ENCODE measurements around the gene GABBR2. TPM values are rescaled to one million over a fixed set of nuclear protein-coding genes. Genes with fewer than 3 reads are reported as not detected.

Gene GABBR2
- total RNA-seq, 1 donor from 2014 or later = 6.4 TPM

DNA sequence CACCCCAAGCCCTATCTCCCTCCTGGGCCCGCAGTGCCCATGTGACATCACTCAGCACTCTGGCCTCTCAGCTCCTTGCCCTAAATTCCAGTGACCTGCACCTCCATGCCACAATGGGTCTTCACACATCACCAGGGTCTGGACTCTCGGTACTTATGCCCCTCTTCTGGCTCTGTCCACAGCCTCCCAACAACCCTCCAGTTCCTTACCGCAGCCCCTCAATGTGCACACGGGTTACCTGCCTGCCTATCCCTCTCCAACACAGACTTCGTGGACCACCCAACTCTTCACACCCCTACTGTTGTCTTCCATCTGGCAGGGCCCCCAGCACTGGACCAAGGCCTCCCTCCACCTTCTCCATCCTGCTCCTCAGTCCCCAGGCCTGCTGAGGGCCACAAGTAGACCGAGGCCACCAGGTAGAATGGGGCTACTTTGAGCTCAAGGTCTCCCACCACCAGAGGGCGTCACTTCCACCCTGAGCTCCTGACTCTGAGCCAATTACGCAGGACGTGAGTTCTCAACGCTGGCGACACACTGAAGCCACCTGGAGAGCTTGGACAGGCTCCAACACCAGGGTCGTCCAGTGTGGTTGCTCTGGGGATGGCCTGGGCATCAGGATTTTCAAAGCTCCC, 172.1 kb downstream of the GABBR2 start:
- H3K4me3 Mint-ChIP-seq = no peak overlapping the region
- no peaks in the 10 kb centered on the region for H3K4me1 Mint-ChIP-seq (ENCODE audit: unreplicated experiment)
- DNase-seq (ENCODE audit: extremely low spot score, unreplicated experiment) = no peak
- no peaks in the 10 kb centered on the region for H3K9me3 Mint-ChIP-seq
- TF ChIP-seq, protein P1, sequence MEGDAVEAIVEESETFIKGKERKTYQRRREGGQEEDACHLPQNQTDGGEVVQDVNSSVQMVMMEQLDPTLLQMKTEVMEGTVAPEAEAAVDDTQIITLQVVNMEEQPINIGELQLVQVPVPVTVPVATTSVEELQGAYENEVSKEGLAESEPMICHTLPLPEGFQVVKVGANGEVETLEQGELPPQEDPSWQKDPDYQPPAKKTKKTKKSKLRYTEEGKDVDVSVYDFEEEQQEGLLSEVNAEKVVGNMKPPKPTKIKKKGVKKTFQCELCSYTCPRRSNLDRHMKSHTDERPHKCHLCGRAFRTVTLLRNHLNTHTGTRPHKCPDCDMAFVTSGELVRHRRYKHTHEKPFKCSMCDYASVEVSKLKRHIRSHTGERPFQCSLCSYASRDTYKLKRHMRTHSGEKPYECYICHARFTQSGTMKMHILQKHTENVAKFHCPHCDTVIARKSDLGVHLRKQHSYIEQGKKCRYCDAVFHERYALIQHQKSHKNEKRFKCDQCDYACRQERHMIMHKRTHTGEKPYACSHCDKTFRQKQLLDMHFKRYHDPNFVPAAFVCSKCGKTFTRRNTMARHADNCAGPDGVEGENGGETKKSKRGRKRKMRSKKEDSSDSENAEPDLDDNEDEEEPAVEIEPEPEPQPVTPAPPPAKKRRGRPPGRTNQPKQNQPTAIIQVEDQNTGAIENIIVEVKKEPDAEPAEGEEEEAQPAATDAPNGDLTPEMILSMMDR (conservative IDR thresholded peaks at IDR 0.05) = peak; percentile 45
- H3K27me3 Mint-ChIP-seq = peaks cover 18% of the 10 kb centered on the region
- H3K36me3 Mint-ChIP-seq = no peaks in the 10 kb centered on the region
- H3K27ac Mint-ChIP-seq = no peak overlapping the region

DNA sequence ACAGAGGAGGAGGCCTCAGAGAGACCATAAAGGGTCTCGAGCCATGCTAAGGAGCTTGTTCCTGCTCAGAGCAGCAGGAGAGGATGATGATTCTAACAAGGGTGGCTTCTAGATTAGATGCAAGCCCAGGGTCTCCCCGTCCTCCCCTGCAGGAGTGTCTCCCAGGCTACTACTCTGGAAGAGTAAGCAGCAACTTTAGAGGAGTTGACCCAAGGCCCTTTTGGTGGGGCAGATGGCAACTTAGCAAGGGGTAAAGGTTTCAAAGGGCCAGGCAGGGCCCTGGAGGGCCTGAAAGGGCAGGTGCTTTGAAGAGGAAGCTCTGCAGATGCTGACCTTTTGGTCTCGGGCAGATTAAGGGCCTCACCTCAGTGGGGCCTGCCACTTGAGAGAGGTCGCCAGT, 174.9 kb downstream of the GABBR2 start:
- TF ChIP-seq, protein P1 (conservative IDR thresholded peaks at IDR 0.05) = no peak

DNA sequence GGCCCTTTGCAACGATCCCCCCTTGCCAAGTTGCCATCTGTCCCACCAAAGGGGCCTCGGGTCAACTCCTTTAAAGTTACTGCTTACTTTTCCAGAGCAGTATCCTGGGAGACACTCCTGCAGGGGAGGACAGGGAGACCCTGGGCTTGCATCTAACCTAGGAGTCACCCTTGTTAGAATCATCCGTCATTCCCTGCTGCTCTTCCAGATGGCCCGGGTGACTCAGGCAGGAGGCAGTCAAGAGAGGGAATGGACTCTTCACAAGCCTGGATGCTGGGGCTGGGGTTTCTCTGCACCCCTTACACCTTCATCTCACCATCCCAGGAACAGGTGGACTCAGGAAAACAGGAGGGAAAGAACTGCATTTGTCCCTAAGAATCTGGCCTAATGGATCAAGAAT, 175.6 kb downstream of the GABBR2 start:
- Mint-ChIP-seq H3K27me3 (peaks cover 9% of the 10 kb centered on the region), H3K4me1 (ENCODE audit: unreplicated experiment) (no peaks in the 10 kb centered on the region), H3K9me3 (no peaks in the 10 kb centered on the region), H3K4me3 (no peak overlapping the region), H3K36me3 (no peaks in the 10 kb centered on the region), H3K27ac (no peak overlapping the region)
- TF ChIP-seq, protein P1 (conservative IDR thresholded peaks at IDR 0.05) = no peak
- DNase-seq (ENCODE audit: extremely low spot score, unreplicated experiment) = no peak

More for the DNA sequence above, 174.9 kb downstream of the GABBR2 start:
- no peak overlapping the region for H3K27ac Mint-ChIP-seq
- H3K4me3 Mint-ChIP-seq = no peak overlapping the region
- H3K4me1 Mint-ChIP-seq (ENCODE audit: unreplicated experiment) = no peaks in the 10 kb centered on the region
- H3K36me3 Mint-ChIP-seq = no peaks in the 10 kb centered on the region
- peaks cover 9% of the 10 kb centered on the region for H3K27me3 Mint-ChIP-seq
- no peak for DNase-seq (ENCODE audit: extremely low spot score, unreplicated experiment)
- no peaks in the 10 kb centered on the region for H3K9me3 Mint-ChIP-seq

DNA sequence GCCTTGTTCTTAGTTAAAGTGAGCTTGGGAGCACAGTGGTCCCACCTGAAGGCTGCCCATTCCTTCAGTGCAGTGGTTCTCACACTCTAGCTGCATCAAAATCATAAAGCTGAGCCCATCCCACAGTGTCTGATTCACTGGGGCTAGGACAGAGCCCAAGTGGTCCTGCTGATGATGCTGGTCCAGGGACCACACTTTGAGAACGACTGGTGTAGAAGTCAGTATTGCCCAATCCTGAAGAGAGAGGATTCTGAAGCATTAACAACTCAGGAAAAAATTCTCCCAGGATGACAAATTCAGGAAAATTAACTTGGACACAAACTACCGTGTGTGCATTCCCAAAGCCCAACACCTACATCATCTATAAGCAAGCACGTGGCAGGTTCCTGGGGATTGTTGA, 176.2 kb downstream of the GABBR2 start:
- H3K36me3 Mint-ChIP-seq = no peaks in the 10 kb centered on the region
- H3K27me3 Mint-ChIP-seq = peaks cover 9% of the 10 kb centered on the region
- no peaks in the 10 kb centered on the region for H3K9me3 Mint-ChIP-seq
- no peak for DNase-seq (ENCODE audit: extremely low spot score, unreplicated experiment)
- no peak overlapping the region for H3K4me3 Mint-ChIP-seq
- no peak overlapping the region for H3K27ac Mint-ChIP-seq
- TF ChIP-seq, protein P1 (conservative IDR thresholded peaks at IDR 0.05) = no peak
- no peaks in the 10 kb centered on the region for H3K4me1 Mint-ChIP-seq (ENCODE audit: unreplicated experiment)

DNA sequence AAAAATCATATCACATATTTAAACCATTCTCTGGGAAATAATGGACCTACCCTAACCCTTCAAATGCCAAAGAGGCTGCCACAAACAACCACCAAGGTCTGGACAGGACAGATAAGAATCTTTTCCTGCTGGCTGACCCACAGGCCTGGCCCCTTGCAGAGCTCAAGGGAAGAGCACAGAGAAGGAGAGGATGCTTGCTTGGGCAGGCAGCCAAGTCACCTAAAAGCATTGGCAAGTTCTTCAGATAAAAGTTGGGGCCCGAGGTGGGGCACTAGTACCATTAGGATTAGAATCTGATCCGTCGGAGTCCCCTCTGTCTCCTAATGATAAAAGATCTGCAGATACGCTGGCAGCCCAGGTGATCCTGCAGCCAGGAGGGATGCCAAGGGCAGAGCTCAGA, 176.6 kb downstream of the GABBR2 start:
- no peaks in the 10 kb centered on the region for H3K36me3 Mint-ChIP-seq

More for the DNA sequence above, 176.6 kb downstream of the GABBR2 start:
- H3K9me3 Mint-ChIP-seq = no peaks in the 10 kb centered on the region
- H3K4me1 Mint-ChIP-seq (ENCODE audit: unreplicated experiment) = no peaks in the 10 kb centered on the region
- no peak for DNase-seq (ENCODE audit: extremely low spot score, unreplicated experiment)
- H3K27me3 Mint-ChIP-seq = peaks cover 9% of the 10 kb centered on the region
- H3K27ac Mint-ChIP-seq = no peak overlapping the region
- TF ChIP-seq, protein P1 (conservative IDR thresholded peaks at IDR 0.05) = no peak
- H3K4me3 Mint-ChIP-seq = no peak overlapping the region

Data from type B pancreatic cell (in vitro differentiated cells).